ENCODE measurements around the gene DCTPP1.

- TF ChIP-seq EZH2 (IDR thresholded peaks at IDR 0.05; ENCODE audit: borderline replicate concordance, low read length) (no peak), CTCF (conservative IDR thresholded peaks at IDR 0.05 in 1 of 2, IDR thresholded peaks at IDR 0.05 in 1 of 2; ENCODE audit: extremely low read depth in 1 of 2, insufficient read depth in 1 of 2, low read depth in 1 of 2, low read length in 2 of 2) (no peak)
Observed at GRCh38 chr16:30473231-30474073, 43.6 kb upstream of the DCTPP1 start.
